ENCODE results near the gene DENND1A. TPM values are rescaled to one million over a fixed set of nuclear protein-coding genes. Genes with fewer than 3 reads are reported as not detected.
"Not testable (repeated sequence)": the region's sequence is repeated elsewhere in the genome, so short reads cannot be mapped to it uniquely, and the experiment has no call there.

Gene DENND1A
- total RNA-seq, 4 donors from 2014 or later, result 19.2 to 26.9 (median 24.0) TPM

DNA sequence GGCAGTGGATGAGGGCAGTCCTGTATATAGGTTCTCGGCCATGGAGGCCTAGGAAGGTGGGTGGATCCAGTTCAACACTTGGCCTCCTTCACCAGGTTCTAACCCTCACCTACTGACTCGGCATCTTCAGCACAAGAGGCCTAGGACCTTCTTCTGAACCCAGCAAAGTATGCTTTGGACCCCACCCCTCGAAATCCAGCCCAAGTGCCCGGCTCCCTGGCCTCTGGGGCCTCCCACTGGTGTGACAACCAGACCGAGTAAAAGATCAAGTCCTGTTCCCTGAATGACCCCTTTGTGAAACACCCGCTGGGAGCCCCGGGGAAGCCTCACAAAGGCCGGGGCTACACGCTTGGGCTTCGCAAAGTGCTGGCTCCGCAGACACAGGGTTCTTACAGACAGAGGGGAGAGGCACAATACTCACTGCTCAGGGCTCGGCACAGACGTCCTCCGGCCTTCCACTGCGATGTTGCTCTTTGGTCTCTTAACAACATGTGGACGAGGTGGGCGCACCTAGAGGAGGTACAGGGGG is 526.9 kb downstream of the DENND1A start:
- peaks cover 0 to 8% (median 2%) of the 10 kb centered on the region in 4 donors for H3K4me1 ChIP-seq
- no peak for DNase-seq (ENCODE audit: extremely low spot score)
- TF ChIP-seq EP300 (IDR thresholded peaks at IDR 0.05) (no peak), POLR2AphosphoS5 (IDR thresholded peaks at IDR 0.05) (no peak), POLR2A (IDR thresholded peaks at IDR 0.05; ENCODE audit: low read depth) (no peak)
- TF ChIP-seq, protein P1, sequence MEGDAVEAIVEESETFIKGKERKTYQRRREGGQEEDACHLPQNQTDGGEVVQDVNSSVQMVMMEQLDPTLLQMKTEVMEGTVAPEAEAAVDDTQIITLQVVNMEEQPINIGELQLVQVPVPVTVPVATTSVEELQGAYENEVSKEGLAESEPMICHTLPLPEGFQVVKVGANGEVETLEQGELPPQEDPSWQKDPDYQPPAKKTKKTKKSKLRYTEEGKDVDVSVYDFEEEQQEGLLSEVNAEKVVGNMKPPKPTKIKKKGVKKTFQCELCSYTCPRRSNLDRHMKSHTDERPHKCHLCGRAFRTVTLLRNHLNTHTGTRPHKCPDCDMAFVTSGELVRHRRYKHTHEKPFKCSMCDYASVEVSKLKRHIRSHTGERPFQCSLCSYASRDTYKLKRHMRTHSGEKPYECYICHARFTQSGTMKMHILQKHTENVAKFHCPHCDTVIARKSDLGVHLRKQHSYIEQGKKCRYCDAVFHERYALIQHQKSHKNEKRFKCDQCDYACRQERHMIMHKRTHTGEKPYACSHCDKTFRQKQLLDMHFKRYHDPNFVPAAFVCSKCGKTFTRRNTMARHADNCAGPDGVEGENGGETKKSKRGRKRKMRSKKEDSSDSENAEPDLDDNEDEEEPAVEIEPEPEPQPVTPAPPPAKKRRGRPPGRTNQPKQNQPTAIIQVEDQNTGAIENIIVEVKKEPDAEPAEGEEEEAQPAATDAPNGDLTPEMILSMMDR (IDR thresholded peaks at IDR 0.05), result no peak
- no peaks in the 10 kb centered on the region for H3K27me3 ChIP-seq
- 84% methylated on average over 11 of the region's 17 CpGs for WGBS
- H3K27ac ChIP-seq (replicated peaks in 1 of 4), result no peak overlapping the region
- H3K36me3 ChIP-seq, result peaks cover 0 to 16% (median 6%) of the 10 kb centered on the region in 4 donors
- no peaks in the 10 kb centered on the region for H3K9me3 ChIP-seq
- intact Hi-C loops (cut with DNase I), result loop anchor here (5.0 kb wide), 1 partner anchor 639 kb away; no protein-coding TSS in a partner anchor
- H3K4me3 ChIP-seq, result no peak overlapping the region

DNA sequence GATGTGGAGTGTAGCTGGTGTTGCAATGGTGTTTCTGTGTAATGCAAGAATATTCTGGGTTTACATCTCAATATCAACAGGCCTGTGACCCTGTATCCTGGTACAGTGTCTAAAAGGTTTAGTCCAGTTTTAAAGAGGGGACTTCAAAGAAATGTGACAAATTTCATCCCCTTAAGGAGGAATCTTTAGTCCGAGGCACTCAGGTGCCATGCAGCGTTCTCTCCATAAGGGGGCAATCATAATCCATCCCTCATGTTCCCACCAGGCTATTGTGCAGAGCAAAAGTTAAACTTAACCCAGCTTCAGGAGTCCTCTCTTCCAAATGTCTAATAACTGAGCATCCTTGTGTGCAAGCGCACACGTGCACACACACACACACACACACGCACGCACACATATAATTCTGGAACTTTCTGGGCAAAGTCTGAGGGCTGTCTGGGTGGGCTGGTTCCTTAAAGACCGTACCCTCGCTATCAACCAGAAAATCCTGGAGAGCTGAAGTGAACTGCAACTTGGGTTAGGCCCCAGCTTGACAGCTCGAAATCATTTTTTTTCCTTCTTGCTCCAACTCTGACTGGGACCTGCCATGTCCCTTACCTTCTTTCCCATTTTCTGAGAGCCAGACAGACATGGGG is 527.9 kb downstream of the DENND1A start:
- intact Hi-C loops (cut with DNase I), result loop anchor here (5.0 kb wide), 1 partner anchor 640 kb away; no protein-coding TSS in a partner anchor
- no peak for TF ChIP-seq POLR2A (IDR thresholded peaks at IDR 0.05; ENCODE audit: low read depth)
- TF ChIP-seq, protein P1 (IDR thresholded peaks at IDR 0.05), result peak; percentile 52 to 72 (median 58)
- no peak for TF ChIP-seq POLR2AphosphoS5 (IDR thresholded peaks at IDR 0.05)
- TF ChIP-seq EP300 (IDR thresholded peaks at IDR 0.05), result no peak
- peaks cover 0 to 6% (median 2%) of the 10 kb centered on the region in 4 donors for H3K4me1 ChIP-seq
- no peak for DNase-seq (ENCODE audit: extremely low spot score)
- H3K27me3 ChIP-seq, result no peaks in the 10 kb centered on the region
- H3K9me3 ChIP-seq, result no peaks in the 10 kb centered on the region
- 68% methylated on average over 7 of the region's 9 CpGs for WGBS
- no peak overlapping the region for H3K27ac ChIP-seq (replicated peaks in 1 of 4)
- no peak overlapping the region for H3K4me3 ChIP-seq
- peaks cover 5 to 16% (median 6%) of the 10 kb centered on the region in 4 donors for H3K36me3 ChIP-seq

DNA sequence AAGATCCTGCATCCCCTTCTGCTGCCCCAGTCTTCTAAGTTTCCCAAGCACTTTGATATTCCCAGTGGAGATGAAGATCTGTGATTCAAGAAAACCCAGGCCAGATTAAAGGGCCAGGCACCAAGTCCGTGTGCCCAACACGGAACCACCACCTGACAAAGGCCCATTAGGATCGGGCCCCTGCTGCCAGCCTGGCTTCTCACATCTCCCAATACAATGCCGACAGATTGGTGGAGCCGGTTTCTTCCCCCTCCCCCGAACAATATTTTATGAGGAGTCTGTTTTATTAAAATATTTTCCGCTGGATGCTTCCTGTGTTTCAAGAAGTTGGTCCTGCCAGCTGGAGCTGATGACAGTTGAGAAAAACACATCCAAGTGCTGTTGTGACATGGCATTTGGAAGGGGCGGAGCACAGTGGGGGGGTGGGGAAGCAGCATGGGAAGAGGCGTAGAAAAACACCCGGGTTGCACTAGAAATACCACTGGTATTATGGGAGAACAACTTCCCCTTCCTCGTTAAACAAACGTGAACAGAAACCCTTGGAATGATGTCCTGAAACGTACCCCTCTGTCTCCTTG is 528.9 kb downstream of the DENND1A start:
- TF ChIP-seq, protein P1 (IDR thresholded peaks at IDR 0.05), result no peak
- TF ChIP-seq POLR2AphosphoS5 (IDR thresholded peaks at IDR 0.05) (no peak), POLR2A (IDR thresholded peaks at IDR 0.05; ENCODE audit: low read depth) (no peak), EP300 (IDR thresholded peaks at IDR 0.05) (no peak)
- peaks cover 5 to 16% (median 6%) of the 10 kb centered on the region in 4 donors for H3K36me3 ChIP-seq
- intact Hi-C loops (cut with DNase I), result loop anchor here (5.0 kb wide), 1 partner anchor 641 kb away; no protein-coding TSS in a partner anchor
- DNase-seq (ENCODE audit: extremely low spot score), result no peak
- H3K27me3 ChIP-seq, result no peaks in the 10 kb centered on the region
- H3K4me3 ChIP-seq, result no peak overlapping the region
- WGBS, result 87% methylated on average over 13 of the region's 13 CpGs
- no peak overlapping the region for H3K27ac ChIP-seq (replicated peaks in 1 of 4)
- no peaks in the 10 kb centered on the region for H3K9me3 ChIP-seq
- H3K4me1 ChIP-seq, result peaks cover 0 to 3% (median 0%) of the 10 kb centered on the region in 4 donors

GRCh38 chr9:123399803-123400378 is 530.0 kb downstream of the DENND1A start:
- intact Hi-C loops (cut with DNase I), result loop anchor here (5.0 kb wide), 1 partner anchor 642 kb away; no protein-coding TSS in a partner anchor
- WGBS, result 80% methylated on average over 11 of the region's 11 CpGs

DNA sequence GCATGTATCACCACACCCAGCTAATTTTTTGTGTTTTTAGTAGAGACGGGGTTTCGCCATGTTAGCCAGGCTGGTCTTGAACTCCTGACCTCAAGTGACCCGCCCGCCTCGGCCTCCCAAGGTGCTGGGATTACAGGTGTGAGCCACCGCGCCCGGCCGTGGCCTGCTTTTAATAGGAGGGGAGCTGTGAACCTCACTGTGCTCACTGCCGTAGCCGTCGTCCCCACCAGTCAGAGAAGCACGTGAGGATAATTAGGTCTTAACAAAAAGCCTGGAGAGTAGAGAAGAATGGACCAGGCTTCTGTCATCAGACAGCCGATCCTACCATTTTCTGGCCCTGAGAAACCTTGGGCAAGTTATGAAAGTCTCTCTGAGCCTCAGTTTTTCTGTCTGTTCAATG is 531.0 kb downstream of the DENND1A start:
- H3K9me3 ChIP-seq; H3K4me1 ChIP-seq; DNase-seq (ENCODE audit: extremely low spot score); H3K27me3 ChIP-seq; H3K27ac ChIP-seq (replicated peaks in 1 of 4); H3K4me3 ChIP-seq; intact Hi-C loops (cut with DNase I): not testable (repeated sequence)
- 99% methylated on average over 10 of the region's 14 CpGs for WGBS
- H3K36me3 ChIP-seq, result peaks cover 5 to 16% (median 6%) of the 10 kb centered on the region in 4 donors

More at GRCh38 chr9:123399803-123400378, 530.0 kb downstream of the DENND1A start:
- Histone ChIP-seq H3K36me3 (peaks cover 5 to 16% (median 6%) of the 10 kb centered on the region in 4 donors), H3K4me3 (no peak overlapping the region), H3K27me3 (no peaks in the 10 kb centered on the region), H3K27ac (replicated peaks in 1 of 4) (no peak overlapping the region), H3K9me3 (no peaks in the 10 kb centered on the region), H3K4me1 (peaks cover 0 to 3% (median 0%) of the 10 kb centered on the region in 4 donors)
- no peak for TF ChIP-seq POLR2AphosphoS5 (IDR thresholded peaks at IDR 0.05)
- TF ChIP-seq, protein P1 (IDR thresholded peaks at IDR 0.05), result peak in 1 of 3 experiments; percentile 42
- no peak for TF ChIP-seq EP300 (IDR thresholded peaks at IDR 0.05)
- no peak for DNase-seq (ENCODE audit: extremely low spot score)
